Measurements from ENCODE around the gene TP53. TPM values are rescaled to one million over a fixed set of nuclear protein-coding genes. Genes with fewer than 3 reads are reported as not detected.

TP53 gene
- total RNA-seq, 1 donor: 71.3 TPM

GRCh38 chr17:7654832-7655540 is 32.3 kb downstream of the TP53 start:
- Histone ChIP-seq H3K4me3 (ENCODE audit: insufficient read depth, low read length) (no peak overlapping the region), H3K27me3 (ENCODE audit: insufficient read depth, low read length) (peaks cover 64% of the 10 kb centered on the region), H4K20me1 (ENCODE audit: insufficient read depth, low read length) (no peaks in the 10 kb centered on the region), H3K79me2 (ENCODE audit: insufficient read depth, low read length) (no peaks in the 10 kb centered on the region), H3K36me3 (ENCODE audit: insufficient read depth, low read length) (no peaks in the 10 kb centered on the region), H3K4me2 (ENCODE audit: insufficient read depth, low read length) (no peak overlapping the region), H3K9me3 (ENCODE audit: low read depth, low read length) (no peaks in the 10 kb centered on the region), H3K4me1 (ENCODE audit: insufficient read depth, low read length) (no peaks in the 10 kb centered on the region), H3K27ac (ENCODE audit: low read depth, low read length) (no peak overlapping the region), H2AFZ (ENCODE audit: low read length) (no peak overlapping the region)
- no peak for TF ChIP-seq CTCF (IDR thresholded peaks at IDR 0.05; ENCODE audit: extremely low read depth, low read depth, low read length)
- DNase-seq (ENCODE audit: insufficient read length, low spot score, missing footprints): no peak

DNA sequence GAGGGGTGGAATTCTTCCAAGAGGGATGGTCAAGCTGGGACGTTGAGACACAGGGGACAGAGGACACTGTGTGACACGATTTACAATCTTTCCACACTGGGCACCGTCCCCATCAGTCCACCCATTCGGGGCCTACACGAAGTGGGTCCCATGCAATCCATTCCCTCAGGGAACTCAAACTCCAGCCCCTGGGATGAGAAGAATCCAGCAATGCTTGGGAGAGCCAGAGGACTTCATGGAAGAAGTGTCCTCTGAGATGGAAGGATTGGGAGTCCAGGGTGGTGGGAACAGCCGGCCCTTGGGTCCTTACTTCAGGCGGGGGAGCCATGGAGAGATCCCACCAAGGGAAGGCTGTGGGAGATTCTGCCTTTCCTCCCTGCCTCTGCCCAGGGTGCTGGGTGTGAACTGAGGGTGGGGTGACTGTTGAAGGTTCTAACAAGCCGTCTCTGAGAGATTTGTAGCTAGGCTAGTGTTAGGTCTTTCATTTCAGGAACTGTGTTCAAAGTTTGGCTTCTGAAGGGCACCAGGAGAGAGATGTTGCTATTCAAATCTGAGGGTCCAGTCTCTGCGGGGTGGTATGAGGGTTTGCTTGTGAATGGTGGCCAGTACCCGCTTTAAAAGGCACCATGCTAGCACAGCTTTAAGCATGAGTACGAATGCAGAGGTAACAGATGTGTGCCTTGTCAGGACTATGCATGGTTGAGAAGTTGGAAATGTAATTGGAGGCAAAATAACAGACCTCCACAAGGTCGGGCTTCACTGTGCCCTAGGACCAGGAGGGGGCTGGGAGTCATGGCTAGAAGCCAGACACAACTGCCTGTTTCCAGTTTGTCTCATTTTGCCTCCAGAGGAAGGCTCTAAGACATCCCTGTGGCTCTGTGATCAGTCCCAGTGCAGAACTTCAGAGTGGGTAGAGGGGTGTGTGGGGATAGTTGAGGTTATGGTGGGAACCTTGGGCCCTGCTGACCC is 34.6 kb downstream of the TP53 start:
- Histone ChIP-seq H3K4me3 (ENCODE audit: insufficient read depth, low read length) (no peak overlapping the region), H3K9me3 (ENCODE audit: low read depth, low read length) (no peaks in the 10 kb centered on the region), H4K20me1 (ENCODE audit: insufficient read depth, low read length) (no peaks in the 10 kb centered on the region), H3K36me3 (ENCODE audit: insufficient read depth, low read length) (no peaks in the 10 kb centered on the region), H3K27me3 (ENCODE audit: insufficient read depth, low read length) (peaks cover 63% of the 10 kb centered on the region), H3K4me1 (ENCODE audit: insufficient read depth, low read length) (no peaks in the 10 kb centered on the region), H3K4me2 (ENCODE audit: insufficient read depth, low read length) (no peak overlapping the region), H2AFZ (ENCODE audit: low read length) (no peak overlapping the region), H3K79me2 (ENCODE audit: insufficient read depth, low read length) (no peaks in the 10 kb centered on the region), H3K27ac (ENCODE audit: low read depth, low read length) (no peak overlapping the region)
- TF ChIP-seq CTCF (IDR thresholded peaks at IDR 0.05; ENCODE audit: extremely low read depth, low read depth, low read length): no peak
- no peak for DNase-seq (ENCODE audit: insufficient read length, low spot score, missing footprints)

- no peak overlapping the region for H3K27ac ChIP-seq (ENCODE audit: low read depth, low read length)
- no peaks in the 10 kb centered on the region for H3K4me1 ChIP-seq (ENCODE audit: insufficient read depth, low read length)
- no peak overlapping the region for H3K4me2 ChIP-seq (ENCODE audit: insufficient read depth, low read length)
- TF ChIP-seq CTCF (IDR thresholded peaks at IDR 0.05; ENCODE audit: extremely low read depth, low read depth, low read length): no peak
- H3K27me3 ChIP-seq (ENCODE audit: insufficient read depth, low read length): peaks cover 55% of the 10 kb centered on the region
- no peaks in the 10 kb centered on the region for H3K9me3 ChIP-seq (ENCODE audit: low read depth, low read length)
- no peak overlapping the region for H3K4me3 ChIP-seq (ENCODE audit: insufficient read depth, low read length)
- no peaks in the 10 kb centered on the region for H4K20me1 ChIP-seq (ENCODE audit: insufficient read depth, low read length)
- H3K79me2 ChIP-seq (ENCODE audit: insufficient read depth, low read length): no peaks in the 10 kb centered on the region
- H3K36me3 ChIP-seq (ENCODE audit: insufficient read depth, low read length): no peaks in the 10 kb centered on the region
- no peak for DNase-seq (ENCODE audit: insufficient read length, low spot score, missing footprints)
- H2AFZ ChIP-seq (ENCODE audit: low read length): no peak overlapping the region
These were observed 35.5 kb downstream of the TP53 start for GRCh38 chr17:7651665-7652387.
